Endothelial cell of umbilical vein (primary cell): ENCODE data around the gene SORCS2. TPM values are rescaled to one million over a fixed set of nuclear protein-coding genes. Genes with fewer than 3 reads are reported as not detected.

Experiments
- BruUV-seq: library from RNA; stranded (reverse); fragments of 400-500 nt; replicated peaks from 2 replicates; lab custom pipeline; 2021; lab: Mats Ljungman, UMichigan
- CTCF ChIA-PET: fragments of 300-600, 350-600 bp; sonication (Branson Sonifier 250); formaldehyde crosslinking; loops from one replicate; lab custom pipeline; 2021; ENCODE audit warnings: antibody characterized with exemption, inconsistent platforms; lab: Charles Lee
- POLR2A ChIA-PET: fragments of 300-600, 350-600 bp; sonication (Branson Sonifier 250); formaldehyde crosslinking; loops from one replicate; lab custom pipeline; 2021; ENCODE audit warnings: antibody characterized with exemption, inconsistent platforms; lab: Charles Lee
- DNase-seq: peaks from one replicate; pipeline ENCODE4 v3.0.0-alpha.2; 2011; ENCODE audit warnings: low read depth, low spot score
- FAIRE-seq: peaks from 2 replicates; lab custom pipeline; 2011; peaks lifted over from hg19 to GRCh38; lab: Jason Lieb, UNC
- H2AFZ ChIP-seq: 2 replicates; pipeline ENCODE4 v1.6.0; 2012; ENCODE audit warnings: low read depth, low read length, control low read depth, inconsistent platforms
- H3K27ac ChIP-seq: 2 replicates; pipeline ENCODE4 v1.5.1; 2011; ENCODE audit warnings: low read depth, mild to moderate bottlenecking, control low read depth, low read length, moderate library complexity; ENCODE audit not compliant: insufficient read depth
- H3K27me3 ChIP-seq, 2 experiments: 2 replicates each; pipeline versions ENCODE4 v1.6.0 to v1.6.1; 2011; ENCODE audit warnings: low read length in 2 of 2, mixed read lengths in 1 of 2; ENCODE audit not compliant: control insufficient read depth in 2 of 2, insufficient read depth in 2 of 2
- H3K36me3 ChIP-seq, 2 experiments: 2 replicates in 1 of 2; 3 replicates in 1 of 2; pipeline ENCODE4 v1.5.1; 2011; ENCODE audit warnings: low read length in 2 of 2, mild to moderate bottlenecking in 1 of 2, moderate library complexity in 1 of 2; ENCODE audit not compliant: control insufficient read depth in 2 of 2, insufficient read depth in 2 of 2; ENCODE audit errors: extremely low read depth in 1 of 2
- H3K4me1 ChIP-seq: 3 replicates; pipeline ENCODE4 v1.5.1; 2011; ENCODE audit warnings: mild to moderate bottlenecking, low read length; ENCODE audit not compliant: control insufficient read depth, insufficient read depth; ENCODE audit errors: extremely low read depth
- H3K4me2 ChIP-seq: 2 replicates; pipeline ENCODE4 v1.6.1; 2011; ENCODE audit warnings: low read length, control low read depth, mixed read lengths; ENCODE audit not compliant: insufficient read depth
- H3K4me3 ChIP-seq, 3 experiments: fragments of 200-600 bp in 1 of 3; sonication (generic), shearing (Covaris generic) in 1 of 3; replicated peaks in 1 of 3; 2 replicates each; pipeline ENCODE4 v1.5.1; 2011 to 2016; ENCODE audit warnings: control low read depth in 3 of 3, low read length in 3 of 3, mild to moderate bottlenecking in 2 of 3, inconsistent platforms in 1 of 3, low read depth in 1 of 3, moderate library complexity in 1 of 3; ENCODE audit not compliant: insufficient read depth in 1 of 3
- H3K79me2 ChIP-seq: 2 replicates; pipeline ENCODE4 v1.6.0; 2012; ENCODE audit warnings: low read length, inconsistent platforms; ENCODE audit not compliant: control insufficient read depth, insufficient read depth
- H3K9ac ChIP-seq: replicated peaks from 2 replicates; pipeline ENCODE3; 2011; ENCODE audit warnings: low read length, control low read depth; ENCODE audit not compliant: insufficient read depth; ENCODE audit errors: extremely low read depth
- H3K9me1 ChIP-seq: replicated peaks from 3 replicates; pipeline ENCODE4 v1.6.0; 2011; ENCODE audit warnings: mild to moderate bottlenecking, low read length; ENCODE audit not compliant: control insufficient read depth, insufficient read depth; ENCODE audit errors: extremely low read depth
- H3K9me3 ChIP-seq: replicated peaks from 2 replicates; pipeline ENCODE4 v1.5.1; 2012; ENCODE audit warnings: low read length, inconsistent platforms; ENCODE audit not compliant: control insufficient read depth, insufficient read depth
- H4K20me1 ChIP-seq: replicated peaks from 2 replicates; pipeline ENCODE3; 2011; ENCODE audit warnings: mild to moderate bottlenecking, low read length; ENCODE audit not compliant: control insufficient read depth, insufficient read depth; ENCODE audit errors: extremely low read depth
- CTCF ChIP-seq, 2 donors: IDR thresholded peaks; 1 replicate in 1 of 2; 2 replicates in 1 of 2; pipeline ENCODE4 v1.5.1; 2011; ENCODE audit warnings: low read length in 2 of 2, mild to moderate bottlenecking in 2 of 2, moderate library complexity in 2 of 2, control low read depth in 1 of 2, inconsistent platforms in 1 of 2, low read depth in 1 of 2; ENCODE audit not compliant: insufficient read depth in 1 of 2; ENCODE audit errors: extremely low read depth in 1 of 2
- FOS ChIP-seq: IDR thresholded peaks from 2 replicates; pipeline ENCODE4 v1.6.1; 2011; ENCODE audit warnings: mild to moderate bottlenecking, low read length, moderate library complexity, borderline replicate concordance; ENCODE audit not compliant: insufficient read depth
- GATA2 ChIP-seq: IDR thresholded peaks from 2 replicates; pipeline ENCODE4 v1.7.0; 2011; ENCODE audit warnings: low read depth, mild to moderate bottlenecking, moderate library complexity, mixed read lengths, low read length; ENCODE audit not compliant: insufficient read length, insufficient read depth
- JUN ChIP-seq: IDR thresholded peaks from 2 replicates; pipeline ENCODE4 v1.6.1; 2011; ENCODE audit warnings: borderline replicate concordance, low read depth; ENCODE audit not compliant: insufficient read length, insufficient read depth
- MAX ChIP-seq: IDR thresholded peaks from 2 replicates; pipeline ENCODE4 v1.6.1; 2011; ENCODE audit not compliant: insufficient read depth, insufficient read length
- POLR2A ChIP-seq: IDR thresholded peaks from 2 replicates; pipeline ENCODE4 v1.6.1; 2012; ENCODE audit warnings: low read depth, mild to moderate bottlenecking, control low read depth, low read length
- POLR2AphosphoS5 ChIP-seq: IDR thresholded peaks from 2 replicates; pipeline ENCODE4 v1.6.1; 2012; ENCODE audit warnings: low read depth, mild to moderate bottlenecking, control low read depth, low read length, moderate library complexity; ENCODE audit not compliant: insufficient read depth
- dilution Hi-C: fragments of 300-500 bp; cut with MboI; formaldehyde crosslinking; loops from one replicate; pipeline ENCODE4 v1.15.0; 2019; ENCODE audit warnings: low sequenced_read_pairs; ENCODE audit not compliant: extremely low pct_ligation_motif_present
- intact Hi-C: fragments of 100-400 bp; cut with micrococcal nuclease; formaldehyde crosslinking; loops from one replicate; pipeline ENCODE4 v1.10.0; 2022
- polyA plus RNA-seq, 4 experiments: library from polyadenylated mRNA; depleted of rRNA in 3 of 4; stranded (reverse) in 3 of 4; unstranded in 1 of 4; fragments of >200 nt; gene quantifications; 2 replicates each; pipeline versions ENCODE4 v1.2.1 to v1.2.3, GENCODE V29; 2011 to 2012; ENCODE audit warnings: missing spikeins in 1 of 4
- total RNA-seq: library from RNA; stranded (reverse); gene quantifications from 2 replicates; pipeline ENCODE4 v1.2.3, GENCODE V29; 2021

Gene SORCS2
- total and polyA plus RNA-seq, 2 donors (not counting 3 experiments of a cell fraction or from before 2014, with no cell fraction given), result not detected

- no peaks in the 10 kb centered on the region for H3K36me3 ChIP-seq
- dilution Hi-C loops, result no loop called here
- no peaks in the 10 kb centered on the region for H4K20me1 ChIP-seq
- H3K27me3 ChIP-seq, result no peaks in the 10 kb centered on the region
- no TSS peak for BruUV-seq
- TF ChIP-seq MAX (no peak), CTCF (IDR thresholded peaks at IDR 0.05; ENCODE audit: extremely low read depth in 1 of 2, insufficient read depth in 1 of 2, low read depth in 1 of 2, low read length in 2 of 2) (no peak), JUN (no peak)
- no peak overlapping the region for H3K27ac ChIP-seq
- H3K9ac ChIP-seq, result no peak overlapping the region
- H3K4me1 ChIP-seq, result no peaks in the 10 kb centered on the region
- H3K79me2 ChIP-seq, result no peaks in the 10 kb centered on the region
- POLR2A ChIA-PET, result no interaction called here
- H3K9me3 ChIP-seq, result no peaks in the 10 kb centered on the region
- FAIRE-seq (no peak), DNase-seq (no peak)
- CTCF ChIA-PET, result interaction anchor here (1.7 kb wide), 1 partner anchor 27 kb away, joined by 3 read pairs; no protein-coding TSS in a partner anchor
- no peak overlapping the region for H2AFZ ChIP-seq
- H3K4me3 ChIP-seq, result no peak overlapping the region
- no peak overlapping the region for H3K4me2 ChIP-seq
- intact Hi-C loops, result no loop called here
- no peaks in the 10 kb centered on the region for H3K9me1 ChIP-seq
These were observed 555.2 kb downstream of the SORCS2 start for GRCh38 chr4:7747566-7747965.

GRCh38 chr4:7750523-7750922 is 558.2 kb downstream of the SORCS2 start:
- Histone ChIP-seq H3K27ac (no peak overlapping the region), H3K4me3 (no peak overlapping the region), H3K79me2 (no peaks in the 10 kb centered on the region), H3K9me1 (no peaks in the 10 kb centered on the region), H4K20me1 (no peaks in the 10 kb centered on the region), H3K27me3 (no peaks in the 10 kb centered on the region), H3K9ac (no peak overlapping the region), H3K4me2 (no peak overlapping the region), H2AFZ (no peak overlapping the region), H3K4me1 (no peaks in the 10 kb centered on the region), H3K36me3 (no peaks in the 10 kb centered on the region), H3K9me3 (no peaks in the 10 kb centered on the region)
- FAIRE-seq (peak; percentile 8), DNase-seq (no peak)
- TF ChIP-seq POLR2A (no peak), CTCF (IDR thresholded peaks at IDR 0.05; ENCODE audit: extremely low read depth in 1 of 2, insufficient read depth in 1 of 2, low read depth in 1 of 2, low read length in 2 of 2) (no peak), GATA2 (no peak), FOS (no peak), JUN (no peak), POLR2AphosphoS5 (no peak)
- BruUV-seq, result no TSS peak
- ChIA-PET CTCF (interaction anchor here (1.3 to 1.9 kb wide), 3 partner anchors 11 to 238 kb away, joined by 3 to 7 read pairs (median 4); no protein-coding TSS in a partner anchor), POLR2A (no interaction called here)
- dilution Hi-C loops, result no loop called here
- intact Hi-C loops, result no loop called here
